HepG2 (cell line): ENCODE results near the gene SLC7A6OS. TPM values are rescaled to one million over a fixed set of nuclear protein-coding genes. Genes with fewer than 3 reads are reported as not detected.

Experiments
- ATAC-seq: fragments of 200-7000 bp; cut with Tn5 transposase; 3 replicates; pipeline ENCODE4 v1.9.1; 2020; ENCODE audit warnings: mild to moderate bottlenecking, moderate library complexity
- BruUV-seq: library from RNA; stranded (reverse); fragments of 400-500 nt; replicated peaks from 2 replicates; lab custom pipeline; 2021; lab: Mats Ljungman, UMichigan
- CTCF ChIA-PET: fragments of 300-600 bp; formaldehyde crosslinking; extraction: SDS; loops from one replicate; lab custom pipeline; 2021; ENCODE audit warnings: low total read pairs, inconsistent platforms, low intra/inter-chr PET ratio; lab: Yijun Ruan, JAX
- POLR2A ChIA-PET: fragments of 350-600 bp; sonication (Branson Sonifier 250); formaldehyde crosslinking; loops from one replicate; lab custom pipeline; 2020; ENCODE audit warnings: antibody characterized with exemption, inconsistent platforms; lab: Yijun Ruan, JAX
- DNase-seq: peaks from one replicate; pipeline ENCODE4 v3.0.0-alpha.2; 2015; ENCODE audit warnings: low spot score
- FAIRE-seq: peaks from 3 replicates; lab custom pipeline; 2011; peaks lifted over from hg19 to GRCh38; lab: Jason Lieb, UNC
- H2AFZ ChIP-seq: one replicate; pipeline ENCODE4 v1.6.1; 2011; ENCODE audit warnings: low read length, inconsistent platforms
- H3K27ac ChIP-seq: fragments of 300-600 bp; 3 replicates; pipeline ENCODE4 v1.8.0; 2011; ENCODE audit warnings: mixed run types, mild to moderate bottlenecking, mixed read lengths, low read length, inconsistent platforms; ENCODE audit not compliant: insufficient read depth; ENCODE audit errors: extremely low read length
- H3K27me3 ChIP-seq, 2 experiments: fragments of 200-600 bp in 1 of 2; 2 replicates in 1 of 2; 3 replicates in 1 of 2; pipeline versions ENCODE4 v1.6.0 to v1.8.0; 2011; ENCODE audit warnings: low read length in 2 of 2, mild to moderate bottlenecking in 2 of 2, moderate library complexity in 2 of 2, inconsistent platforms in 1 of 2; ENCODE audit not compliant: insufficient read depth in 2 of 2, control insufficient read depth in 1 of 2
- H3K36me3 ChIP-seq, 2 experiments: fragments of 200-600 bp in 1 of 2; replicated peaks in 1 of 2; 2 replicates in 1 of 2; 3 replicates in 1 of 2; pipeline versions ENCODE4 v1.5.1 to v1.8.0; 2011; ENCODE audit warnings: low read length in 2 of 2, inconsistent platforms in 1 of 2; ENCODE audit not compliant: insufficient read depth in 2 of 2, control insufficient read depth in 1 of 2
- H3K4me1 ChIP-seq: 2 replicates; pipeline ENCODE4 v1.5.1; 2012; ENCODE audit warnings: low read length, inconsistent platforms; ENCODE audit not compliant: insufficient read depth
- H3K4me2 ChIP-seq: 2 replicates; pipeline ENCODE4 v1.6.0; 2011; ENCODE audit warnings: low read depth, low read length, inconsistent platforms
- H3K4me3 ChIP-seq, 3 experiments: fragments of 200-600 bp in 1 of 3; sonication (generic), shearing (Covaris generic) in 1 of 3; replicated peaks in 1 of 3; 2 replicates each; pipeline ENCODE4 v1.5.1; 2011 to 2016; ENCODE audit warnings: low read length in 3 of 3, inconsistent platforms in 2 of 3, low read depth in 2 of 3, mild to moderate bottlenecking in 2 of 3, control low read depth in 1 of 3, mixed read lengths in 1 of 3; ENCODE audit not compliant: insufficient read depth in 1 of 3
- H3K79me2 ChIP-seq: one replicate; pipeline ENCODE4 v1.6.1; 2011; ENCODE audit warnings: low read length, inconsistent platforms; ENCODE audit not compliant: insufficient read depth
- H3K9ac ChIP-seq: 2 replicates; pipeline ENCODE4 v1.6.0; 2011; ENCODE audit warnings: mild to moderate bottlenecking, low read depth, low read length, inconsistent platforms; ENCODE audit not compliant: insufficient read depth
- H3K9me3 ChIP-seq: 2 replicates; pipeline ENCODE4 v1.5.1; 2012; ENCODE audit warnings: mild to moderate bottlenecking, low read length
- H4K20me1 ChIP-seq: 2 replicates; pipeline ENCODE4 v1.6.0; 2011; ENCODE audit warnings: inconsistent platforms, mild to moderate bottlenecking, low read length, moderate library complexity; ENCODE audit not compliant: insufficient read depth
- BATF2 ChIP-seq: sonication (generic); formaldehyde crosslinking; IDR thresholded peaks from 2 replicates; pipeline ENCODE4 v1.8.0; 2022; ENCODE audit warnings: mild to moderate bottlenecking, missing genetic modification reagents, moderate library complexity
- DPF2 ChIP-seq: sonication (generic); formaldehyde crosslinking; IDR thresholded peaks from 2 replicates; pipeline ENCODE4 v1.4.0; 2020; ENCODE audit warnings: mild to moderate bottlenecking, low read depth, missing genetic modification reagents, borderline replicate concordance
- IRX3 ChIP-seq: sonication (generic); formaldehyde crosslinking; IDR thresholded peaks from 2 replicates; pipeline ENCODE4 v1.8.1; 2023; ENCODE audit warnings: mild to moderate bottlenecking, low read depth, missing genetic modification reagents, borderline replicate concordance
- KDM3A ChIP-seq: IDR thresholded peaks from 2 replicates; pipeline ENCODE4 v1.6.1; 2018; ENCODE audit warnings: low read depth, missing compliant biosample characterization
- KLF16 ChIP-seq, 2 experiments: sonication (generic) in 1 of 2; formaldehyde crosslinking in 1 of 2; IDR thresholded peaks; 2 replicates each; pipeline versions ENCODE4 v1.6.1 to v1.8.0; 2016 to 2023; ENCODE audit warnings: missing genetic modification reagents in 2 of 2, missing compliant biosample characterization in 1 of 2
- MIER3 ChIP-seq: IDR thresholded peaks from 2 replicates; pipeline ENCODE4 v1.6.1; 2016; ENCODE audit warnings: missing compliant biosample characterization, borderline replicate concordance
- PHB2 ChIP-seq: fragments of 450-650 bp; IDR thresholded peaks from 2 replicates; pipeline ENCODE4 v1.6.1; 2018; ENCODE audit not compliant: partially characterized antibody
- RFX5 ChIP-seq: IDR thresholded peaks from 2 replicates; pipeline ENCODE4 v1.6.1; 2011; ENCODE audit warnings: low read depth, low read length, improper control_type of control experiment
- SP2 ChIP-seq: sonication (generic); formaldehyde crosslinking; IDR thresholded peaks from 2 replicates; pipeline ENCODE4 v1.5.1; 2020; ENCODE audit warnings: mild to moderate bottlenecking, missing genetic modification reagents
- STAT5B ChIP-seq: sonication (generic); formaldehyde crosslinking; IDR thresholded peaks from 2 replicates; pipeline ENCODE4 v1.4.0; 2020; ENCODE audit warnings: missing genetic modification reagents
- ZBTB4 ChIP-seq: sonication (generic); formaldehyde crosslinking; IDR thresholded peaks from 2 replicates; pipeline ENCODE4 v1.4.0; 2020; ENCODE audit warnings: missing genetic modification reagents, mild to moderate bottlenecking, borderline replicate concordance
- ZNF10 ChIP-seq: sonication (generic); formaldehyde crosslinking; IDR thresholded peaks from 2 replicates; pipeline ENCODE4 v1.4.0; 2020; ENCODE audit warnings: mild to moderate bottlenecking, low read depth, missing genetic modification reagents, borderline replicate concordance
- ZNF430 ChIP-seq: sonication (generic); formaldehyde crosslinking; IDR thresholded peaks from 2 replicates; pipeline ENCODE4 v1.9.0; 2021; ENCODE audit warnings: mild to moderate bottlenecking, missing genetic modification reagents
- ZNF597 ChIP-seq: sonication (generic); formaldehyde crosslinking; IDR thresholded peaks from 2 replicates; pipeline ENCODE4 v1.5.0; 2020; ENCODE audit warnings: missing genetic modification reagents
- ZXDC ChIP-seq: sonication (generic); formaldehyde crosslinking; IDR thresholded peaks from 2 replicates; pipeline ENCODE4 v1.5.0; 2020; ENCODE audit warnings: mild to moderate bottlenecking, missing genetic modification reagents
- WGBS: methylation state at CpG from one replicate; pipeline ENCODE4 v1.1.6; 2017; ENCODE audit warnings: low lambda C conversion rate; 5-methylcytosine and 5-hydroxymethylcytosine counted together
- in situ Hi-C: cut with HindIII; loops from 2 replicates; pipeline ENCODE4 v1.10.0; 2017; ENCODE audit warnings: low pct_unique_long_range_greater_than_20kb; ENCODE audit not compliant: extremely low pct_ligation_motif_present
- intact Hi-C: fragments of 100-400 bp; cut with micrococcal nuclease; formaldehyde crosslinking; loops from one replicate; pipeline ENCODE4 v1.10.0; 2022; ENCODE audit not compliant: unreplicated experiment
- polyA plus RNA-seq, 8 experiments: library from polyadenylated mRNA; depleted of rRNA in 3 of 8; stranded (reverse) in 7 of 8; unstranded in 1 of 8; fragments of >200 nt; fragmentation: Illumina TruSeq in 4 of 8; extraction: Trizol in 4 of 8; gene quantifications; 2 replicates each; pipeline versions ENCODE4 v1.2.1 to v1.2.3, GENCODE V29; 2011 to 2016; ENCODE audit warnings: low read depth in 4 of 8, missing spikeins in 1 of 8, mixed read lengths in 1 of 8; ENCODE audit not compliant: insufficient read depth in 1 of 8
- total RNA-seq, 5 experiments: library from RNA; depleted of rRNA; stranded (reverse); fragments of >200 nt; fragmentation: Illumina TruSeq; extraction: Trizol; gene quantifications; 2 replicates each; pipeline ENCODE4 v1.2.3, GENCODE V29; 2016; ENCODE audit warnings: low read depth in 1 of 5

The SLC7A6OS gene
- total and polyA plus RNA-seq, 2 of the 13 experiments (the other 11 are each of a cell fraction or from before 2014, with no cell fraction given), result 11.2 to 21.5 TPM

GRCh38 chr16:68342620-68343019, 31.9 kb upstream of the SLC7A6OS start:
- intact Hi-C loops (no loop called here), in situ Hi-C loops (no loop called here)
- H3K27ac ChIP-seq, result no peak overlapping the region
- no peak overlapping the region for H3K4me2 ChIP-seq
- BruUV-seq, result no TSS peak
- peaks cover 49 to 92% of the 10 kb centered on the region in 2 experiments for H3K36me3 ChIP-seq
- 100% methylated on average over 7 of the region's 7 CpGs for WGBS
- ChIA-PET CTCF (no interaction called here), POLR2A (no interaction called here)
- no peak for DNase-seq
- no peak for FAIRE-seq
- H3K4me3 ChIP-seq, result no peak overlapping the region
- no peak overlapping the region for H3K9ac ChIP-seq
- no peaks in the 10 kb centered on the region for H4K20me1 ChIP-seq
- H2AFZ ChIP-seq, result no peak overlapping the region
- no peaks in the 10 kb centered on the region for H3K4me1 ChIP-seq
- H3K27me3 ChIP-seq, result no peaks in the 10 kb centered on the region
- TF ChIP-seq DPF2 (CRISPR knock-in tag), result no peak
- no peak for TF ChIP-seq PHB2
- no peak for TF ChIP-seq RFX5
- no peak for TF ChIP-seq ZNF10
- no peak for TF ChIP-seq SP2
- no peak for TF ChIP-seq ZXDC (CRISPR knock-in tag)
- TF ChIP-seq KLF16 (CRISPR knock-in tag; IDR thresholded peaks at IDR 0.05), result no peak
- TF ChIP-seq MIER3 (CRISPR knock-in tag), result no peak
- no peak for TF ChIP-seq IRX3 (CRISPR knock-in tag)
- TF ChIP-seq KDM3A (CRISPR knock-in tag), result no peak
- no peak for TF ChIP-seq ZNF430 (CRISPR knock-in tag)
- TF ChIP-seq STAT5B (CRISPR knock-in tag), result no peak
- no peak for TF ChIP-seq BATF2 (CRISPR knock-in tag)
- no peak for TF ChIP-seq ZNF597
- TF ChIP-seq ZBTB4 (CRISPR knock-in tag), result no peak
- no peak for ATAC-seq
- H3K79me2 ChIP-seq, result no peaks in the 10 kb centered on the region
- H3K9me3 ChIP-seq, result no peaks in the 10 kb centered on the region
